Measurements from ENCODE around the gene MSMO1.

- TF ChIP-seq CTCF (IDR thresholded peaks at IDR 0.05; ENCODE audit: poor library complexity, severe bottlenecking): no peak
- no peak for TF ChIP-seq RAD21 (conservative IDR thresholded peaks at IDR 0.05)
Observed at GRCh38 chr4:165331823-165332222, 4.4 kb downstream of the MSMO1 start.

All from neural cell (in vitro differentiated cells).